Prostate gland (tissue), 2 donors: Measurements from ENCODE around the gene SASH1. TPM values are rescaled to one million over a fixed set of nuclear protein-coding genes. Genes with fewer than 3 reads are reported as not detected.

ENCODE experiments used
- DNase-seq: peaks from one replicate; pipeline ENCODE4 v3.0.0-alpha.2; 2019; ENCODE audit warnings: low spot score
- H3K27ac ChIP-seq, 2 donors: fragments of 200-600 bp; sonication (generic); 2 replicates each; pipeline ENCODE4 v1.5.1; 2017 to 2019
- H3K27me3 ChIP-seq: fragments of 200-600 bp; sonication (generic); replicated peaks from 2 replicates; pipeline ENCODE4 v1.5.1; 2019; ENCODE audit not compliant: insufficient read depth
- H3K36me3 ChIP-seq, 2 donors: fragments of 200-600 bp; sonication (generic); 1 replicate in 1 of 2; 2 replicates in 1 of 2; pipeline versions ENCODE4 v1.5.1 to v1.8.1; 2017 to 2019
- H3K4me1 ChIP-seq: fragments of 200-600 bp; sonication (generic); replicated peaks from 2 replicates; pipeline ENCODE4 v1.5.1; 2019
- H3K4me3 ChIP-seq, 2 donors: fragments of 200-600 bp; sonication (generic); 2 replicates each; pipeline ENCODE4 v1.5.1; 2017 to 2019
- H3K9me3 ChIP-seq: fragments of 200-600 bp; sonication (generic); 2 replicates; pipeline ENCODE4 v1.5.1; 2017
- CTCF ChIP-seq, 4 experiments: fragments of 200-600 bp in 2 of 4; fragments of 450-650 bp in 2 of 4; sonication (generic) in 2 of 4; IDR thresholded peaks; 1 replicate in 3 of 4; 2 replicates in 1 of 4; pipeline ENCODE4 v1.5.1; 2016 to 2019; ENCODE audit warnings: antibody characterized with exemption in 4 of 4, mild to moderate bottlenecking in 2 of 4, moderate library complexity in 2 of 4
- POLR2A ChIP-seq: fragments of 450-650 bp; IDR thresholded peaks from one replicate; pipeline ENCODE4 v1.6.1; 2016; ENCODE audit warnings: antibody characterized with exemption, mild to moderate bottlenecking
- POLR2AphosphoS5 ChIP-seq: sonication (generic); formaldehyde crosslinking; IDR thresholded peaks from one replicate; pipeline ENCODE4 v1.6.1; 2017; ENCODE audit warnings: antibody characterized with exemption
- whole genome bisulfite sequencing: methylation state at CpG from one replicate; pipeline ENCODE4 v1.1.5; 2018; 5-methylcytosine and 5-hydroxymethylcytosine counted together
- intact Hi-C: fragments of 100-400 bp; cut with DNase I; formaldehyde crosslinking; loops from one replicate; pipeline ENCODE4 v1.14.2; 2022
- total RNA-seq, 2 donors: library from RNA; depleted of rRNA; stranded (reverse); fragments of >200 nt; gene quantifications; one replicate each; pipeline ENCODE4 v1.1.0, GENCODE V29; 2016

SASH1 gene
- total RNA-seq, 2 donors from 2014 or later, result 34.3 to 48.6 TPM

GRCh38 chr6:148457137-148457842 lies 114.7 kb downstream of the SASH1 start:
- DNase-seq, result no peak
- H3K4me3 ChIP-seq, result no peak overlapping the region
- no peaks in the 10 kb centered on the region for H3K9me3 ChIP-seq
- intact Hi-C loops, result no loop called here
- H3K36me3 ChIP-seq, result no peaks in the 10 kb centered on the region
- no peaks in the 10 kb centered on the region for H3K4me1 ChIP-seq
- no peak overlapping the region for H3K27ac ChIP-seq
- 95% methylated on average over 10 of the region's 10 CpGs for WGBS
- TF ChIP-seq POLR2AphosphoS5, result no peak
- TF ChIP-seq POLR2A, result no peak
- no peak for TF ChIP-seq CTCF (IDR thresholded peaks at IDR 0.05)
- no peaks in the 10 kb centered on the region for H3K27me3 ChIP-seq

- Histone ChIP-seq H3K27me3 (no peaks in the 10 kb centered on the region), H3K9me3 (no peaks in the 10 kb centered on the region), H3K27ac (no peak overlapping the region), H3K36me3 (no peaks in the 10 kb centered on the region), H3K4me1 (no peaks in the 10 kb centered on the region), H3K4me3 (no peak overlapping the region)
- intact Hi-C loops, result no loop called here
- no peak for DNase-seq
- 89% methylated on average over 4 of the region's 4 CpGs for WGBS
- no peak for TF ChIP-seq POLR2A
- TF ChIP-seq POLR2AphosphoS5, result no peak
- no peak for TF ChIP-seq CTCF (IDR thresholded peaks at IDR 0.05)
Observed at GRCh38 chr6:148457843-148458159, 115.2 kb downstream of the SASH1 start.

- no peaks in the 10 kb centered on the region for H3K36me3 ChIP-seq
- H3K27ac ChIP-seq, result no peak overlapping the region
- H3K9me3 ChIP-seq, result no peaks in the 10 kb centered on the region
- H3K27me3 ChIP-seq, result no peaks in the 10 kb centered on the region
- intact Hi-C loops, result no loop called here
- TF ChIP-seq CTCF (IDR thresholded peaks at IDR 0.05) (no peak), POLR2A (no peak), POLR2AphosphoS5 (no peak)
- no peak overlapping the region for H3K4me3 ChIP-seq
- DNase-seq, result no peak
- 72% methylated on average over 4 of the region's 4 CpGs for WGBS
- H3K4me1 ChIP-seq, result no peaks in the 10 kb centered on the region
Observed at GRCh38 chr6:148459238-148459637, 116.6 kb downstream of the SASH1 start.

- H3K9me3 ChIP-seq, result no peaks in the 10 kb centered on the region
- WGBS, result 96% methylated on average over 6 of the region's 6 CpGs
- TF ChIP-seq POLR2A, result no peak
- no peak for TF ChIP-seq POLR2AphosphoS5
- no peak for TF ChIP-seq CTCF (IDR thresholded peaks at IDR 0.05)
- no peak overlapping the region for H3K4me3 ChIP-seq
- intact Hi-C loops, result loop anchor here (10.0 kb wide), 1 partner anchor 206 kb away; no protein-coding TSS in a partner anchor
- no peaks in the 10 kb centered on the region for H3K4me1 ChIP-seq
- H3K27ac ChIP-seq, result no peak overlapping the region
- H3K27me3 ChIP-seq, result no peaks in the 10 kb centered on the region
- H3K36me3 ChIP-seq, result no peaks in the 10 kb centered on the region
- DNase-seq, result no peak
Observed at GRCh38 chr6:148460876-148461646, 118.4 kb downstream of the SASH1 start.
